CD4-positive, alpha-beta T cell treated with Interleukin-17A for 1 hour (primary cell): Measurements from ENCODE around the gene ARL15.
"Not testable (repeated sequence)": the region's sequence is repeated elsewhere in the genome, so short reads cannot be mapped to it uniquely, and the experiment has no call there.

Experiments
- DNase-seq: peaks from one replicate; pipeline ENCODE4 v3.0.0-alpha.2; 2020

ARL15 gene

GRCh38 chr5:53879708-53880323, 430.6 kb downstream of the ARL15 start:
- no peak for DNase-seq

- DNase-seq, result no peak
Observed at GRCh38 chr5:53878015-53878414, 432.4 kb downstream of the ARL15 start.

DNA sequence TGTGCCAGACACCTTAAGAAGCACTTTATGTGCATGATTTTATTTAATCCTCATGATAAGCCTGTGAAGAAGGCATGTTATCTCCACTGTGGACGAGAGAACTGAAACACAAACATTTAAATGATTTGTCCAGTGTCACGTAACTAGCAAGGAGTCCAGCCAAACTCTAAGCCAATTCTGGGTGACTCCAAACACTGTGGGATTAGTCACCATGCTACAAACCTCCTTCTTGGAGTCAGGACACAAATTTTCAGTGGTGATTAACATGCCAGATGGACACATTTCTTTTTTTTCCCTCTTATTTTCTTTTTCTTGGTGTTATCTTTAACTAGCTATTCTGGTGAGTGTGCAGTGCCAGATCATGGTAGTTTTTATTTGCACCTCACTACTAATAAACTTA, 433.1 kb downstream of the ARL15 start:
- DNase-seq, result no peak

DNA sequence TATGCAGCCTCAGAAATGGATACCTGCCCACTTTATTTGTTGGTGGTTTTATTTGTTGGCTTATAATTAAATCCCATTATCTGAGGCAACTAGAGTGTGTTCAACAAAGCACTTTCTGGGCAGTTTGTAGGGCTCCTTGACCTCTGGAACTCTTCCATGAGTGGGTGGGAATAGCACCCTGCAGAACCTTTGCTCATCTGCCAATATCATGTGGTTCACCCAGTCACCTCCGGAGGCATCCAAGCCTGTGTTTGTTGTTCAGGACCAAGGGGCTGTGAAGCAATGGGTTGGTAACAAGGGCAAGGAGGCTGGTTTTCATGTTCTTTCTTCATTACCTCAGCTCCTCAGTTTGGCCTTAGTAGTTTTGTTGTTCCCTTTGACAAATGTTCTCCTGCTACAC, 436.0 kb downstream of the ARL15 start:
- no peak for DNase-seq

DNA sequence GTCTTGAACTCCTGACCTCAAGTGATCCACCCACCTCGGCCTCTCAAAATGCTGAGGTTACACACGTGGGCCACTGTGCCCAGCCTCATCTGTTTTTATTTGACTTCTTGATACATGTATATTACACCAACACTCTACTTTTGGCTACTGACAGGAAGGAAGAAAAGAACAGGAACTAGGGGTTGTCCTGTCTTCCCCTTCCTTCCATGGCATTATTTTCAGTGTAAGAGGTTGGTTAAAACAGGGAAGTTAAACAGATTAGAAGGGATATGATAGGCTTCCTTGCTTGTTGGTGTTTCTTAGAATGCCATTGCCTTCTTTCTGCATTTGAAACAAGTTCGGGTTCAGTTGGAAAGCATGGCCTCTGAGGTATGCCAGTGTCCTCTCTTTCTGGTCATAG, 437.1 kb downstream of the ARL15 start:
- DNase-seq, result no peak

- no peak for DNase-seq
Observed at GRCh38 chr5:53871775-53872174, 438.6 kb downstream of the ARL15 start.

DNA sequence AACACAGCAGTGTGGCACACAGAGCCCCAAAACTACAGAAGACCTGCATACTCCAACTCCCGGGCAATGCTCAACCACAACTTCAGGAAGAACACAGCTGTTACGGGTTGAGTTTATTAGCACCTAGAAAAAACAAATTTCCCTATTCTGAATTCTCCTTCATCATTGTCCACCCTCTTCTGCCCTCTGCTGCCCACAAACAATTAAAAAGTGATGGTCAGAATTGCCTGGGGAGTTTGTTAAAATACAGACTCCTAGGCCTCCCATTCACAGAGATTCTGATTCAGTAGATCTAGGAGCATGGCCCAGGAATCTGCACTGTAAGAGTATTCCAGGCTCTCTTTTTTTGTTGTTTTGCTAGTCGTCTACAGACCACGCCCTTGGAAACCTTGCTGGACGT, 439.3 kb downstream of the ARL15 start:
- no peak for DNase-seq

DNA sequence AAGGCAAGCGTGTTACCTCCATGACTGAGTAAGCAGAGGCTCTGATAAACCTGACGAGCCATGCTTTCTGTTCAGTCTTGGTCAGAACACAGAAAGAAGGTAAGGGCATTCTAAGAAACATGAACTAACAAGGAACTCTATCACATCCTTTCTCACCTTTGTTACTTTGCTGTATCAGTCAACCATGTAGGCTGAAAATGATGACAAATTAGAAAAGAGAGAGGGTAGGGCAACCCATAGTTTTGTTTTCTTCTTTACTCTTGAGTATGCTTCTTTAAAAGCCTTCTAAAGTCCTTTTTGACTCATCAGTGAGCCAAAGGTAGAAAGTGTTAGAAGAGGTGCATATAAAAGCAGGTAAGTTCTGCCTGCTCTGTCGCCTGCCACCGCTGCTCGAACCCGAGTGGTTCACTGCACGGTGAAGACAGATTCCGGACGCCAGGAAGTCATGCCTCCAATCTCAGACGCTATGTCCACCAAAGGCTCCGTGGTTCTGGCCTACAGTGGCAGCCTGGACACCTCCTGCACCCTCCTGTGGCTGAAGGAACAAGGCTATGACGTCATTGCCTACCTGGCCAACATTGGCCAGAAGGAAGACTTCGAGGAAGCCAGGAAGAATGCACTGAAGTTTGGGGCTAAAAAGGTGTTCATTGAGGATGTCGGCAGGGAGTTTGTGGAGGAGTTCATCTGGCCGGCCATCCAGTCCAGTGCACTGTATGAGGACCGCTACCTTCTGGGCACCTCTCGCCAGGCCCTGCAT, 451.5 kb downstream of the ARL15 start:
- no peak for DNase-seq

DNA sequence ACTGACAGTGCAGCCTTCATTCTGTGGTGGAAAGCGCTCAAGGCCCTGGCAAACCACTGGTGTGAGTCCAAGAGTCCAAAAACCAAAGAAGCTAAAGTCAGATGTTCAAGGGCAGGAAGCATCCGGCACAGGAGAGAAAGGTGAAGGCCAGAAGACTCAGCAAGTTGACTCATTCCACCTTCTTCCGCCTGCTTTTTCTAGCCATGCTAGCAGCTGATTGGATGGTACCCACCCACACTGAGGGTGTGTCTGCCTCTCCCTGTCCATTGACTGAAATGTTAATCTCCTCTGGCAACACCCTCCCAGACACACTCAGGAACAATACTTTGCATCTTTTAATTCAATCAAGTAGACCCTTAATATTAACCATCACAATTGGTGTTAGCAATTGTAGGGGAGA, 453.9 kb downstream of the ARL15 start:
- no peak for DNase-seq

DNA sequence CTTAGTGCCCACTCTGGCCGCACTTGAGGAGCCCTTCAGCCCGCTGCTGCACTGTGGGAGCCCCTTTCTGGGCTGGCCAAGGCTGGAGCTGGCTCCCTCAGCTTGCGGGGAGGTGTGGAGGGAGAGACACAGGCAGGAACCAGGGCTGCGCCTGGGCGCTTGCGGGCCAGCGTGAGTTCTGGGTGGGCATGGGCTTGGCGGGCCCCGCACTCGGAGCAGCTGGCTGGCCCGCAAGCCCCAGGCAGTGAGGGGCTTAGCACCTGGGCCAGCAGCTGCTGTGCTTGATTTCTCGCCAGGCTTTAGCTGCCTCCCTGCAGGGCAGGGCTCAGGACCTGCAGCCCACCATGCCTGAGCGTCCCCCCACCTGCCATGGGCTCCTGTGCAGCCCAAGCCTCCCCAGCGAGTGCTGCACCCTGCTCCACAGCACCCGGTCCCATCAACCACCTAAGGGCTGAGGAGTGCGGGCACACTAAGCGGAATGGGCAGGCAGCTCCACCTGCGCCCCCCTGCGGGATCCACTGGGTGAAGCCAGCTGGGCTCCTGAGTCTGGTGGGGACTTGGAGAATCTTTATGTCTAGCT, 473.4 kb downstream of the ARL15 start:
- not testable (repeated sequence) for DNase-seq

DNA sequence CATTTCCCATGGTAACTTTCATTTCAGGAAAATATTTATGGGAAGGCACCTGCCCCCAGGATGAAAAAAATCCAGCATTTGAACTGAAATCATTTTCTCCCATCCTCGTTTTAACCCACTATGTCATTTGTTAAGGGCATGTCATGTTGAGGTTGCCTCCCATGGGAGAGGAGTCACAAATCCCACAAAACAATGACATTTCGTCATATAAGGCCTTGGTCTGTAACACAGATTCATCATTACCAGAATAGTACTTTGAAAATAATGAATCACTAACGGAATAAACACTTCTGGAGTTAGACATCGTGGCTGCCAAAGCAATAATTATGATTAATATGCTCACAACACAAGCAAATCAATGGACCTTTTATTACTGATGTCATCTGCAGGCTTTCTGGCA, 475.9 kb downstream of the ARL15 start:
- no peak for DNase-seq
